GM18951 (cell line): ENCODE measurements around the gene CPEB2.

Experiments
- POLR2A ChIP-seq: IDR thresholded peaks from 4 replicates; pipeline ENCODE4 v1.6.1; 2011; ENCODE audit warnings: mild to moderate bottlenecking; ENCODE audit not compliant: insufficient read length, insufficient read depth; ENCODE audit errors: extremely low read depth
- in situ Hi-C: fragments of 300-500 bp; cut with MboI; formaldehyde crosslinking; loops from one replicate; pipeline ENCODE4 v1.12.0; 2022; ENCODE audit warnings: low sequenced_read_pairs, mixed read lengths, inconsistent platforms; ENCODE audit not compliant: unreplicated experiment

Gene CPEB2

DNA sequence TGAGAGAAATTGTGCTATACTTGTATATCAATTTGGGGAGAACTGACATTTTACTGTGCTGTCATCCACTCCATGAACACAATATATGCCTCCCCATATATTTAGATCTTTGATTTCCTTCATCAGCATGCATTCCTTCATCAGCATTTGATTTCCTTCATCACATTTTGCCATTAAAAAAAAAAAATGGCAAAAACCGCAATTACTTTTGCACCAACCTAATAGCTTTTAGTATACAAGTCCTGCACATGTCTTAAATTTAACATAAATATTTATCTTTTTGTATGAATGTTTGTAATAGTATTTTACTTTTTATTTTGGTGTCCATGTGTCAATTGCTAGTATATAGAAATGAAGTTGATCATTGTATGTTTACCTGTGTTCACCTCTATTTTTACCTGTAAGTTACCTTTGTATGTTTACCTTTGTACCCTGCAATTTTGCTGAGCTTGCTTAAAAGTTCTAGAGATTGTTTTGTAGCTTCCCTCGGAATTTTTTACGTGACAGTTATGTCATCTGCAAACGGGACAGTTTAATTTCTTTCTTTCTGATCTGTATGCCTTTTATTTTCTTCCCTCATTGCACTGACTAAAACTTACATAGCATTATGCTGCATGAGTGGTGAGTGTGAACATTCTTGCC, 86.2 kb downstream of the CPEB2 start:
- in situ Hi-C loops = no loop called here
- no peak for TF ChIP-seq POLR2A

DNA sequence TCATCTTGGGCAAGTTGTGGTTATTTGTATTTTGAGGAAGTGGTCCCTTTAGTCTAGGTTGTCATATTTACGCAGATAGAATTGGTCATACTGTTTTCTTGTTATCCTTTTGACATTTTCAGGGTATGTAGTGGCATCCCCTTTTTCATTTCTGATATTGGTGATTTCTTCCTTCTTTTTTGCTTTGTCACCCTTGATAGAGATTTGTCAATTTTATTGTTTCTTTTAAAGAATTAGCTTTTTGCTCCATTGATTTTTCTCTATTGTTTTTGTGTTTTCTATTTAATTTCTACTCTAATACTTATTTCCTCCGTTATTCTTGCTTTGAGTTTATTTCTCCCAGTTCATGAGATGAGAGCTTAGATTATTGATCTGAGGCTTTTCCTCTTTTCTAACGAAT, 87.7 kb downstream of the CPEB2 start:
- TF ChIP-seq POLR2A = no peak
- in situ Hi-C loops = no loop called here

DNA sequence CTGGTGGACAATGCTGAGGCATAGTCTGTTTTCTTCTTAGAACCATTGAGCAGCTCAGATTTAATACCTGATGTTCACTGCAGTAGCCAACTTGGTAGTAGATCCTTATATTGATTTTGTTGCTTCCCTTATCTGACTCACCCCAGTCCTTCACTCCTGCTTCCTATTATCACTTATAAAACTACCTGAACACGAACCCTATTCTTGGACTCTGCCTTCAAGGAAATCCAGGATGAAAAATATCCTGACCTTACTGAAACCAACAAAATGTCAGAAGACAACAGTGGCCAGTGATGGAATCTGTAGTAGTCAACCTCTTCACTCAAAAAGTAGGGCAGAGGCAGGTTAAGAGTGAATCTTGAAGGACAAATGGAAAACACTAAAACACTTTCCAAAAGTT, 98.1 kb downstream of the CPEB2 start:
- TF ChIP-seq POLR2A = no peak
- in situ Hi-C loops = no loop called here

DNA sequence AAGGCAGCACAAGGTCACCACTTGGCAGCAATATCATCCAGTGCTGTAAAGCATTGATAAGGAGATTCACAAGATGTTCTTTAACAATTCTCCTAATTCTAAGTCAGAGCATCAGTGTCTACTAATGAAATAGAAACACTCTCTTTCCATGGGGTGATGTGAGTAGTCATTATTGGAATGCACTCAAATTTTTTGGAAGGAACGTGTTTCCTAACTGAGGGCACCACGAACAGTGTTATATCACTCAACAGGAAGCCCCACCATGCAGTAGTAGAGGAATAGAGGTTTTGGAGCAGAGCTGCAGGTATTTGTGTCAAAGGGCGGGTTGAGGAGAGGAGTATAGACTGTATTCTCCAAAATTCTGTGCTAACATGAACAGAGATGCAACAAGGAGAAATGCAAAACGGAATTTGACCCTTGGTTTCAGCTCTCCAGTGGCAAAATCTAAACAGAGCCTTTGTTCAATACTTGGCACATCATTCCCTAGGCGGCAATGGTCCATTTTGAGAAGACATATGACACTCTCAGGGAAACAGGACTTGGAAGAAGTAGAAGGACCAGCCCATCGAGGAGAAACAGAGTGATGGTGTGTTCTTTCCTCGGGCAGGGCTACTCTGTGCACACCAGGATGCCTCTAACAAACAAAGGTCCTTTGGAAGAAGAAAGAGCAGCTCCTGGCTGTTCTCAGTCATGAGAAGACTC, 98.9 kb downstream of the CPEB2 start:
- in situ Hi-C loops = no loop called here
- TF ChIP-seq POLR2A = no peak

DNA sequence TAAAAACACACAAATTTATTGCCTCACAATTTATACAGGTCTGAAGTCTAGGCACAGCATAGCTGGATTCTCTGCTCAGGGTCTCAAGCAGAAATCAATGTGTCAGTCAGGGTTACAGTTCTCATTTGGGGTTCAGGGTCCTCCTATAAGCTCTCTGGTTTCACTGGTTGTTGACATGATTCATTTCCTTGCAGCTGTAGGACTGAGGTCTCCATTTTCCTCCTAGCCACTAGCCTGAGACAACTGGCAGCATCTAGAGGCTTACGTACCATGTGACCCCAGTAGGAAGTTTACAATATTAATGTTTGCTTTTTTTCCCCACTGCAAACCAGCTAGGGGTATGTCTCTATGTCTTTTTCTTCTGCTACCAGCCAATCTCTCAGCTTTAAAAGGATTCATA, 102.5 kb downstream of the CPEB2 start:
- in situ Hi-C loops = no loop called here
- no peak for TF ChIP-seq POLR2A

DNA sequence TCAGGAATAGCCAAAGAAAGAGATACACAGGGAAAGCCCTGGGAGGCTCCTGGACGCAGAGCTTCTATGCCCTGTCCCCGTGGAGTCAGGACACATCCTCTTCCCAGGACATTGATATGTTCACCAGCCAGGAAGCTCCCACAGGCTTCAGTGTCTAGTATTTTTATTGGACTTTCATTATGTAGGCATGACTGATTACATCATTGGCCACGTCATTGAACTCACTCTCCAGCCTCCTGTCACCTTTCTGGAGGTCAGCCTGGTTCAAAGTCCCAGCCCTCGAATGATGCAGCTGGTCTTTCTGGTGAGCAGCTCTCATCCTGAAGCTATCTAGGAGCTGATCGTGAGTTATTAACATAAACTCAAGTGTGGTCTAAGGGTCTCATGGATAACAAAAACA, 104.1 kb downstream of the CPEB2 start:
- in situ Hi-C loops = no loop called here
- no peak for TF ChIP-seq POLR2A

DNA sequence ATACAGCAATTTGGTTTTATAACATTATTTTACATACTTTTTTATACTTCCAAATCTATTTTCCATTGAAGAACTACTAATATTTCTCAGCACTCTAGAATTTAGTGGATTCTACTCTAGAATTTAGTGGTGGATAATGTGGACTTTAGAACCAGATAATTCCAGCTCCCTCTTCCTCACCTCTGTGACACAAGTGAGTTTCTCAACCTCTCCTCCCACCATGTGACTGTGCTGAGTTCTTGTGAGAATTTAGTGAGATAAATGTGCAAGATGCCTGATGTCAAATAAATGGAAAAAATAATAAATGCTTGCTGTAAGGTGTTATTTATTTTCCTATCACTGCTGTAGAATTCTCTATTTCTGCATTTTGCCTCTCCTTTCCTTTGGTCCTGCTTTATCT, 107.3 kb downstream of the CPEB2 start:
- TF ChIP-seq POLR2A = no peak

DNA sequence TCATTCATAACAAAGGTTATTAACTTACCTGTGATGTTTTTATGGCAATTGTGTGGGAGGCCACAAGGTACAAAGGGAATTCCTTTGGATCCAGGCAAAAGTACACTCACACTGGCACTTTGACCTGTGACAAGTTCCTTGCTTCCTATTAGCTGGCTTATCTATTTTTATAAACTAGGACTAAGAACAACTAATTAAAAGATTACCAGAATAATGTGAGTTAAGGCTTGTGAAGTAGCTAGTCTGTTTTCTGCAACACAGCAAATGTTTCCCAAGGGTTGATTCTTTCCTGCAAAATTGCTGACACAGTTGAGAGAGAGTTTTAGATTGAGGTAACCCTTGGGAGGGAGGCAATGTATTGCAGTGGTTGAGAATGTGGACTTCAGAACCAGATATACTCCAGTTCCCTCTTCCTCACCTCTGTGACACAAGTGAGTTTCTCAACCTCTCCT, 107.9 kb downstream of the CPEB2 start:
- no peak for TF ChIP-seq POLR2A
- in situ Hi-C loops = no loop called here

More for the DNA sequence above, 107.3 kb downstream of the CPEB2 start:
- in situ Hi-C loops = no loop called here

DNA sequence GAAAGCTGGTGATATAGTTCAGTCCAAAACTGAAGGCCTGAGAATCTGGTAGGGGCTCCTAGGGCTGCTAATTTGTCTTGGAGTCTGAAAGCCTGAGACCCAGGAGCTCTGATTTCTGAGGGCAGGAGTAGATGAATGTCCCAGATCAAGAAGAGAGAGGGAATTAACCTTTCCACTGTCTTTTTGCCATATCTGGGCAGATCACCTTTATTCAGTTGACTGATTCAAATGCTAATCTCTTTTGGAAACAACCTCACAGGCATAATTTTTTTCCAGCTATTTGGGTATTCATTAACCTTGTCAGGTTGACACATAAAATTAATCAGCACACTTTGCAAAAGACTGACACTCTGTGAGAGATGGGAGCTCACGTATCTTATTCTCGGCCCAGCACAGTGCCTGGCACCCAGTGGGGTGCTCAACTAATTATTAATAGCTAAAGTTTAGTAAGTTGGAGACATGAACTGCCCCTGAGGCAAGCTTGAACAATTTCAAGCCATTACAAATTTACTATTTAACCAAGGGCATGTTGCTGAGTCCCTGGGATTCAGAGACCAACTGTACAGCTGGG, 114.3 kb downstream of the CPEB2 start:
- in situ Hi-C loops = no loop called here
- TF ChIP-seq POLR2A = no peak

DNA sequence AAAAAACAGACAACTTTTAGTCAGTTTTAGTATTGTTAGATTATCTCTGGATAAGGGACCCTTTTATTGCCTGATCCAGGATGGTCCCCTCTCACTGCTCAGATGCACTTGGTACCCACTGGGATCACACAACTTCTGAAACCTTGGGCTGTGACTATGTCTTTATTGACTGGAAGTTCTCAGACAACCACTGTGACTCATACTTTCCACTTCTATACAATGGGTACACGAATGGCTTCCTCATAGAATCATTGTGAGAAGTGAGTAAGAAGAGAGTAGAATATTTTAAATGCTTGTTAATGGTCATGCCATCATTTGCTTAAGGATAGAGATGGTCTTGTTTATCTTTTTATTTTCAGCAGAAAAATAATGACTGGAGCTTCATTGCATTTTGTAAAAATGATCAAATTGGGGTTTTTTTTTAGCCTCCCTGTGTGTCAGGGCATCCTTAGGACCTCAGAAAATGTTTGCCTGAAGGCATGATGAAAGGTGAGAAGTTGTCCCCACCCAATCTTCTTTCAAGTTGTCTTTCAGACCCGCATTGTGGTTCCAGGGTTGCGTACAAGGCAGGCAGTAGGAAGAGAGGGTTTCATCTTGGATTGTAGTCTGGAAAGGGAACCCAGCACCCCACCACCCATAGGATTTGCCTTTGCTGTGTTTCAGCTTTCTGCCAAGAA, 115.1 kb downstream of the CPEB2 start:
- in situ Hi-C loops = no loop called here
- no peak for TF ChIP-seq POLR2A

DNA sequence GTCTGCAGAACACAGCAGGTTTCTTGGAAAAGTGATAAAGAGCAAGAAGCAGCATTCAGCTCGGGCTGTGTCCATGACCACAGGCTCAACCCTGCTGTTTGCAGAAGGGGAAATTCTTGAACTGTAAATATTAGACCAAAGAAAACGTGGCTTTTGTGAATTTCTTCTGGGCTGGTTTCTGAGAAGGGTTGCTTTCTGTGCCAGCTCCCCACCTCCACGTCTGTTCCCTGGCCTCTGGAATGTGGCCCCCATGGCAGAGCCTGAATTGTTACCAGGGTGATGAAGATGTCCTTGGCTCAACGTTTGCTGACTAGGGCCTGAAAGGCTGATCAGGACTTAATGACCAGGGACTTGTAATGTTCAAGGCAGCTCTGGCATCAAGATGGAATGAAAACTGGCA, 116.0 kb downstream of the CPEB2 start:
- no peak for TF ChIP-seq POLR2A
- in situ Hi-C loops = no loop called here
